Kidney (tissue), 14 donors: ENCODE measurements around the gene COL23A1. TPM values are rescaled to one million over a fixed set of nuclear protein-coding genes. Genes with fewer than 3 reads are reported as not detected.

Source experiments
- DNase-seq, 5 donors: peaks; one replicate each; pipeline ENCODE4 v3.0.0-alpha.2; 2013 to 2020
- FAIRE-seq: peaks from 2 replicates; lab custom pipeline; 2012; peaks lifted over from hg19 to GRCh38; lab: Jason Lieb, UNC
- H3K27ac ChIP-seq, 2 donors: one replicate each; pipeline ENCODE4 v1.7.0; 2013; ENCODE audit warnings: low read depth in 2 of 2, low read length in 2 of 2, inconsistent platforms in 1 of 2
- H3K27me3 ChIP-seq: one replicate; pipeline ENCODE4 v1.7.1; 2013; ENCODE audit warnings: low read length, inconsistent platforms; ENCODE audit not compliant: control insufficient read depth, insufficient read depth
- H3K36me3 ChIP-seq, 3 donors: one replicate each; pipeline versions ENCODE4 v1.7.0 to v1.7.1; 2013; ENCODE audit warnings: low read length in 3 of 3, control low read depth in 1 of 3, inconsistent platforms in 1 of 3; ENCODE audit not compliant: insufficient read depth in 3 of 3, control insufficient read depth in 2 of 3
- H3K4me1 ChIP-seq, 3 donors: one replicate each; pipeline versions ENCODE4 v1.7.0 to v1.7.1; 2013; ENCODE audit warnings: low read length in 3 of 3, inconsistent platforms in 1 of 3, low read depth in 1 of 3; ENCODE audit not compliant: control insufficient read depth in 2 of 3, insufficient read depth in 2 of 3
- H3K4me3 ChIP-seq, 3 donors: one replicate each; pipeline versions ENCODE4 v1.7.0 to v1.8.1; 2013; ENCODE audit warnings: low read length in 3 of 3, control low read depth in 1 of 3, inconsistent platforms in 1 of 3
- H3K9ac ChIP-seq, 3 donors: one replicate each; pipeline versions ENCODE4 v1.7.0 to v1.7.1; 2013; ENCODE audit warnings: low read length in 3 of 3, control low read depth in 1 of 3, inconsistent platforms in 1 of 3
- H3K9me3 ChIP-seq, 3 donors: one replicate each; pipeline versions ENCODE4 v1.7.0 to v1.7.1; 2013; ENCODE audit warnings: low read length in 3 of 3, control low read depth in 1 of 3, inconsistent platforms in 1 of 3; ENCODE audit not compliant: control insufficient read depth in 2 of 3, insufficient read depth in 1 of 3
- intact Hi-C: fragments of 100-400 bp; cut with DNase I; formaldehyde crosslinking; loops from one replicate; pipeline ENCODE4 v1.11.1; 2022
- polyA plus RNA-seq: library from polyadenylated mRNA; stranded (reverse); fragments of 350-450 nt; fragmentation: Illumina TruSeq; extraction: RNeasy Lipid Tissue Mini Kit (QIAGEN cat#74804); gene quantifications from one replicate; pipeline ENCODE4 v1.2.3, GENCODE V29; 2014; ENCODE audit warnings: low read depth, low replicate concordance; ENCODE audit not compliant: insufficient read depth
- total RNA-seq: library from RNA; stranded (reverse); fragmentation: NEBNext Ultra II Directional; extraction: Animal tissue kit (Norgen Biotek cat#: 25700); gene quantifications from one replicate; pipeline ENCODE4 v1.2.1, GENCODE V29; 2021
- TF ChIP-seq, protein P1 (sequence below): IDR thresholded peaks from 3 replicates; pipeline ENCODE4 v1.5.1; 2012; ENCODE audit warnings: mild to moderate bottlenecking, moderate library complexity, borderline replicate concordance; ENCODE audit not compliant: insufficient read depth; ENCODE audit errors: extremely low read depth
- donor health status: control.
- donor health status: control.
- donor health status: control.
- donor health status: control.
- donor health status: control.
- donor health status: DM: yes; HTN: yes; CAD: no.
- donor health status: Normal renal cell carcinoma (clear cell type).

COL23A1 gene
- total and polyA plus RNA-seq, 2 donors from 2014 or later = 4.1 to 8.7 TPM

DNA sequence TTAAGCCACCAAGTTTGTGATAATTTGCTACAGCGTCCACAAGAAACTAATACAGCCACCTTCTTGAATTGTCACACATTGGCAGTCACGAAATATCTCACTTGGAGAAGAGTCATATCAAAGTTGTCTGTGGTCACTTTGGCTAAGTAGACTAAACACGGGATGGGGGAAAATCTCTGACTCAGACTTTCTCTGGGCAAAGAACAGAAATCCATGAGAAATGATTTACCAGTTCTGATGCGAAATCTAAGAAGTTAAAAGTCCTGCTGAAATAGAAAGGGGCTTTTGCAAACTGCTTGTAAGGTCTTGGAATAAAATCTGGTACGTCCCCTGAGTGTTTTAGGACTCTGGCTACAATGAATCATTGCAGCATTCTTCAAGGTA, 158.4 kb downstream of the COL23A1 start:
- no peak overlapping the region for H3K4me3 ChIP-seq
- H3K36me3 ChIP-seq = no peaks in the 10 kb centered on the region
- DNase-seq = peak in 1 of 5 donors; percentile 70
- peaks cover 0 to 46% (median 26%) of the 10 kb centered on the region in 3 donors for H3K4me1 ChIP-seq
- H3K9me3 ChIP-seq = no peaks in the 10 kb centered on the region
- intact Hi-C loops = no loop called here
- TF ChIP-seq, protein P1, sequence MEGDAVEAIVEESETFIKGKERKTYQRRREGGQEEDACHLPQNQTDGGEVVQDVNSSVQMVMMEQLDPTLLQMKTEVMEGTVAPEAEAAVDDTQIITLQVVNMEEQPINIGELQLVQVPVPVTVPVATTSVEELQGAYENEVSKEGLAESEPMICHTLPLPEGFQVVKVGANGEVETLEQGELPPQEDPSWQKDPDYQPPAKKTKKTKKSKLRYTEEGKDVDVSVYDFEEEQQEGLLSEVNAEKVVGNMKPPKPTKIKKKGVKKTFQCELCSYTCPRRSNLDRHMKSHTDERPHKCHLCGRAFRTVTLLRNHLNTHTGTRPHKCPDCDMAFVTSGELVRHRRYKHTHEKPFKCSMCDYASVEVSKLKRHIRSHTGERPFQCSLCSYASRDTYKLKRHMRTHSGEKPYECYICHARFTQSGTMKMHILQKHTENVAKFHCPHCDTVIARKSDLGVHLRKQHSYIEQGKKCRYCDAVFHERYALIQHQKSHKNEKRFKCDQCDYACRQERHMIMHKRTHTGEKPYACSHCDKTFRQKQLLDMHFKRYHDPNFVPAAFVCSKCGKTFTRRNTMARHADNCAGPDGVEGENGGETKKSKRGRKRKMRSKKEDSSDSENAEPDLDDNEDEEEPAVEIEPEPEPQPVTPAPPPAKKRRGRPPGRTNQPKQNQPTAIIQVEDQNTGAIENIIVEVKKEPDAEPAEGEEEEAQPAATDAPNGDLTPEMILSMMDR = no peak
- no peaks in the 10 kb centered on the region for H3K27me3 ChIP-seq
- peak overlapping the region; percentile 75 to 81 for H3K27ac ChIP-seq
- peak; percentile 53 for FAIRE-seq
- H3K9ac ChIP-seq = no peak overlapping the region

DNA sequence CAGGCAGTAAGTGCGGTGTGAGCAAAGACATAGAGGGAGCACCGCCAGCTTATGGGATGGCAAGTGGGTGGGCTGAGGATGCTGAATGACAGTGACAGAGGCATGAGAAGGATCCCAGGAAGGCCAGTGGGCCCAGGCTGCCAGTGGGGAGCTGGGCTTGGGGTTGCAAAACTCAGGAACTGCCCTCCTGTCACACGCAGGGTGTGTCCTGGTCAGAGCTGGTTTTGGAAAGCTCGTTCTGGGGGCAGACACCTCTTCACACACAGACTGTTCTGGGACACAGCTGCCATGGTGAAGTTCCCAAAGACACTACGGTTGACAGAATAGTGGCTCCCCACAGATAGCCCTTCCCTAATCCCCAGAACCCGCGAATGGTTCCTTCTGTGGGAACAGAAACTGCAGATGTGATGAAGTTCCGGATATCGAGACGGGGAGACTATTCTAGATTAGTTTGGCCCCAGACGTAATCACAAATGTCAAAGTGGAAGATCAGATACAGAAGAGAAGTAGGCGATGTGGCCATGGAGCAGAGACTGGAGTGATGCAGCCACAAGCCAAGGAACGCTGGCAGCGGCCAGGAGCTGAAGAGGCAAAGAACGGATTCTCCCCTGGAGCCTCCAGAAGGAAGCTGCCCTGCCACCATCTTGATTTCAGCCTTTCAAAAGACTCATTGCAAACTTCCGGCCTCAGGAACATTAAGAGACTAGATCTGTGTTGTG, 159.0 kb downstream of the COL23A1 start:
- no peak overlapping the region for H3K4me3 ChIP-seq
- H3K4me1 ChIP-seq = peaks cover 0 to 46% (median 26%) of the 10 kb centered on the region in 3 donors
- no peak overlapping the region for H3K9ac ChIP-seq
- DNase-seq = no peak
- peak overlapping the region; percentile 75 to 81 for H3K27ac ChIP-seq
- H3K27me3 ChIP-seq = no peaks in the 10 kb centered on the region
- intact Hi-C loops = no loop called here
- no peak for FAIRE-seq
- TF ChIP-seq, protein P1 = no peak
- no peaks in the 10 kb centered on the region for H3K9me3 ChIP-seq
- H3K36me3 ChIP-seq = no peaks in the 10 kb centered on the region

- DNase-seq (no peak), FAIRE-seq (no peak)
- TF ChIP-seq, protein P1 = no peak
- no peaks in the 10 kb centered on the region for H3K27me3 ChIP-seq
- no peak overlapping the region for H3K4me3 ChIP-seq
- intact Hi-C loops = no loop called here
- H3K27ac ChIP-seq = peak overlapping the region in 1 of 2 donors; percentile 81
- H3K9me3 ChIP-seq = no peaks in the 10 kb centered on the region
- H3K9ac ChIP-seq = no peak overlapping the region
- no peaks in the 10 kb centered on the region for H3K36me3 ChIP-seq
- H3K4me1 ChIP-seq = peaks cover 0 to 46% (median 26%) of the 10 kb centered on the region in 3 donors
Measured at GRCh38 chr5:178430186-178431062, 159.8 kb downstream of the COL23A1 start.
